DOHH2 (cell line): Measurements from ENCODE around the gene QRFPR.

Experiments used
- H3F3A ChIP-seq: fragments of 200-600 bp; sonication (generic), shearing (Covaris generic); 2 replicates; pipeline ENCODE4 v1.6.0; 2016; ENCODE audit warnings: antibody characterized with exemption, mild to moderate bottlenecking; ENCODE audit not compliant: control insufficient read depth, insufficient read depth
- H3K27ac ChIP-seq: fragments of 200-600 bp; sonication (generic); 2 replicates; pipeline ENCODE4 v1.5.1; 2014; ENCODE audit warnings: low read depth, mild to moderate bottlenecking, low read length, moderate library complexity
- H3K27me3 ChIP-seq: fragments of 200-600 bp; sonication (generic); 2 replicates; pipeline ENCODE4 v1.6.1; 2014; ENCODE audit warnings: mild to moderate bottlenecking, low read length, mixed read lengths; ENCODE audit not compliant: control insufficient read depth
- H3K36me3 ChIP-seq: fragments of 200-600 bp; sonication (generic); 2 replicates; pipeline ENCODE4 v1.6.1; 2014; ENCODE audit warnings: mild to moderate bottlenecking, low read length, moderate library complexity, mixed read lengths; ENCODE audit not compliant: control insufficient read depth
- H3K4me1 ChIP-seq: fragments of 200-600 bp; sonication (generic); 2 replicates; pipeline ENCODE4 v1.6.1; 2014; ENCODE audit warnings: mild to moderate bottlenecking, low read length, mixed read lengths; ENCODE audit not compliant: control insufficient read depth
- H3K4me2 ChIP-seq: fragments of 200-600 bp; sonication (generic); 2 replicates; pipeline ENCODE4 v1.6.0; 2014; ENCODE audit warnings: mild to moderate bottlenecking, low read length, moderate library complexity
- H3K4me3 ChIP-seq: fragments of 200-600 bp; sonication (generic); 2 replicates; pipeline ENCODE4 v1.5.1; 2014; ENCODE audit warnings: mild to moderate bottlenecking, low read length, mixed read lengths
- H3K79me2 ChIP-seq: fragments of 200-600 bp; sonication (generic); 2 replicates; pipeline ENCODE4 v1.6.1; 2014; ENCODE audit warnings: mild to moderate bottlenecking, low read length, mixed read lengths; ENCODE audit not compliant: control insufficient read depth
- H3K9me2 ChIP-seq: fragments of 200-600 bp; sonication (generic); replicated peaks from 2 replicates; pipeline ENCODE4 v1.6.1; 2014; ENCODE audit warnings: mild to moderate bottlenecking, low read length, mixed read lengths; ENCODE audit not compliant: control insufficient read depth
- H3K9me3 ChIP-seq: fragments of 200-600 bp; sonication (generic); 2 replicates; pipeline ENCODE4 v1.6.1; 2014; ENCODE audit warnings: antibody characterized with exemption, low read length, mixed read lengths; ENCODE audit not compliant: control insufficient read depth, insufficient read depth
- H4K20me1 ChIP-seq: fragments of 200-600 bp; sonication (generic); 2 replicates; pipeline ENCODE4 v1.6.0; 2014; ENCODE audit warnings: low read depth, mild to moderate bottlenecking, antibody characterized with exemption, low read length, moderate library complexity; ENCODE audit not compliant: control insufficient read depth, insufficient read depth
- CTCF ChIP-seq: fragments of 200-600 bp; sonication (generic); IDR thresholded peaks from one replicate; pipeline ENCODE4 v1.5.1; 2014; ENCODE audit warnings: antibody characterized with exemption, mild to moderate bottlenecking, low read depth, low read length; ENCODE audit not compliant: poor library complexity, severe bottlenecking
- EZH2phosphoT487 ChIP-seq: fragments of 200-600 bp; sonication (generic); IDR thresholded peaks from 2 replicates; pipeline ENCODE4 v1.6.1; 2017; ENCODE audit warnings: borderline replicate concordance, mild to moderate bottlenecking, antibody characterized with exemption, low read length, moderate library complexity, mixed read lengths

The QRFPR gene

GRCh38 chr4:121375262-121375661 lies 5.6 kb downstream of the QRFPR start:
- TF ChIP-seq CTCF (no peak), EZH2phosphoT487 (no peak)
- Histone ChIP-seq H3K27ac (no peak overlapping the region), H3K9me3 (no peaks in the 10 kb centered on the region), H3F3A (no peaks in the 10 kb centered on the region), H4K20me1 (no peaks in the 10 kb centered on the region), H3K4me1 (no peaks in the 10 kb centered on the region), H3K4me3 (no peak overlapping the region), H3K27me3 (no peaks in the 10 kb centered on the region), H3K9me2 (no peaks in the 10 kb centered on the region), H3K4me2 (no peak overlapping the region), H3K79me2 (no peaks in the 10 kb centered on the region), H3K36me3 (no peaks in the 10 kb centered on the region)

DNA sequence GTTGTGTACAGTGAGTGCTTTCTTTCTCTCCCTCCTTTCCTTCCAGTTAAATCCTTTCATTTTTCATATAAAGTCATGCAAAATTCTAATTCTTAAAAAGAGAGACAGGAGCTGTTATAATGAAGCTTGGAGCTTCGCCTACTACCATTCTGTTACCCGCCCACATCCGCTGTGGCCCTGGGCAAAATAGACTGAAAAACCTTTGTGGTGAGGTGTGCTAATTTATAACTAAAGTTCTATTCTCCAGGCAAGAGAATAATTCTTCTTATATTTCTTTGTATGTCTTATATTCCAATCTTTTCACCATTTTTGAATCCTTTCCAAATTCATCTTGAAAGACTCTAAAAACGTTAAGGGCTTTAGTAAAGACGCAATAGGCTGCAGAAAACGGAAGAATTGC lies 7.0 kb downstream of the QRFPR start:
- no peaks in the 10 kb centered on the region for H3F3A ChIP-seq
- no peaks in the 10 kb centered on the region for H3K9me2 ChIP-seq
- no peaks in the 10 kb centered on the region for H4K20me1 ChIP-seq
- no peaks in the 10 kb centered on the region for H3K27me3 ChIP-seq
- no peak for TF ChIP-seq EZH2phosphoT487
- no peak for TF ChIP-seq CTCF
- no peaks in the 10 kb centered on the region for H3K4me1 ChIP-seq
- H3K36me3 ChIP-seq: no peaks in the 10 kb centered on the region
- no peak overlapping the region for H3K4me2 ChIP-seq
- H3K9me3 ChIP-seq: no peaks in the 10 kb centered on the region
- H3K27ac ChIP-seq: no peak overlapping the region
- H3K79me2 ChIP-seq: no peaks in the 10 kb centered on the region
- H3K4me3 ChIP-seq: no peak overlapping the region

GRCh38 chr4:121370729-121371325 lies 10.0 kb downstream of the QRFPR start:
- no peaks in the 10 kb centered on the region for H3K27me3 ChIP-seq
- no peaks in the 10 kb centered on the region for H3K36me3 ChIP-seq
- no peaks in the 10 kb centered on the region for H3K9me3 ChIP-seq
- no peak overlapping the region for H3K27ac ChIP-seq
- H3K4me2 ChIP-seq: no peak overlapping the region
- no peaks in the 10 kb centered on the region for H4K20me1 ChIP-seq
- H3F3A ChIP-seq: no peaks in the 10 kb centered on the region
- no peaks in the 10 kb centered on the region for H3K79me2 ChIP-seq
- no peak overlapping the region for H3K4me3 ChIP-seq
- H3K4me1 ChIP-seq: no peaks in the 10 kb centered on the region
- TF ChIP-seq CTCF: peak; percentile 64
- TF ChIP-seq EZH2phosphoT487: no peak
- H3K9me2 ChIP-seq: no peaks in the 10 kb centered on the region
